ENCODE measurements around the gene CNBD2.

- TF ChIP-seq CTCF (IDR thresholded peaks at IDR 0.05) = no peak
- TF ChIP-seq POLR2A (IDR thresholded peaks at IDR 0.05) = no peak
Measured at GRCh38 chr20:36031806-36032205, 63.4 kb downstream of the CNBD2 start.

All from adrenal gland (tissue), 5 donors.